Stimulated activated CD8-positive, alpha-beta memory T cell treated with anti-CD3 and anti-CD28 coated beads, Interleukin-12 subunit alpha, Interleukin-12 subunit beta, amount 100 ng/mL, for 24 hours (primary cell): ENCODE data around the gene SUGP2.
"Not testable (repeated sequence)": the region's sequence is repeated elsewhere in the genome, so short reads cannot be mapped to it uniquely, and the experiment has no call there.

Experiments used
- DNase-seq: peaks from one replicate; pipeline ENCODE4 v3.0.0-alpha.2; 2020; ENCODE audit errors: extremely low read depth

The SUGP2 gene

DNA sequence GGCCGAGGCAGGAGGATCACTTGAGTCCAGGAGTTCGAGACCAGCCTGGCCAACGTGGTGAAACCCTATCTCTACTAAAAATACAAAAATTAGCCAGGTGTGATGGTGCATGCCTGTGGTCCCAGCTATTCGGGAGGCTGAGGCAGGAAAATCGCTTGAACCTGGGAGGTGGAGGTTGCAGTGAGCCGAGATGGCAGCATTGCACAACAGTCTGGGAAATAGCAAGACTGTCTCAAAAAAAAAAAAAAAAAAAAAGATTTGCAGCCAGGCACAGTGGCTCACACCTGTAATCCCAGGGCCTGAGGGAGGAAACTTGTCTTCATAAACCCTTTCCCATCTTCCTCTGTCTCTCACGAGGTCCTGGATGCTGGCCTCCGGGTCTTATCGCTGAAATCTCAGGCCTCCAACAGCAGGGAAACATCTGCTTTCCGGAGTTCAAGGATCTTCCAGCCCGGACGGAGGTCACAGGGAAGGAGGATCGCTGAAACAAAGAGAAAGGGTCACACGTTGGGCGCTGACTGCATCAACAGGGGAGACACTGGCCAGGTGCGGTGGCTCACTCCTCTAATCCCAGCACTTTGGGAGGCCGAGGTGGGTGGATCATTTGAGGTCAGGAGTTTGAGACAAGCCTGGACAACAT is 80.8 kb downstream of the SUGP2 start:
- DNase-seq: not testable (repeated sequence)

DNA sequence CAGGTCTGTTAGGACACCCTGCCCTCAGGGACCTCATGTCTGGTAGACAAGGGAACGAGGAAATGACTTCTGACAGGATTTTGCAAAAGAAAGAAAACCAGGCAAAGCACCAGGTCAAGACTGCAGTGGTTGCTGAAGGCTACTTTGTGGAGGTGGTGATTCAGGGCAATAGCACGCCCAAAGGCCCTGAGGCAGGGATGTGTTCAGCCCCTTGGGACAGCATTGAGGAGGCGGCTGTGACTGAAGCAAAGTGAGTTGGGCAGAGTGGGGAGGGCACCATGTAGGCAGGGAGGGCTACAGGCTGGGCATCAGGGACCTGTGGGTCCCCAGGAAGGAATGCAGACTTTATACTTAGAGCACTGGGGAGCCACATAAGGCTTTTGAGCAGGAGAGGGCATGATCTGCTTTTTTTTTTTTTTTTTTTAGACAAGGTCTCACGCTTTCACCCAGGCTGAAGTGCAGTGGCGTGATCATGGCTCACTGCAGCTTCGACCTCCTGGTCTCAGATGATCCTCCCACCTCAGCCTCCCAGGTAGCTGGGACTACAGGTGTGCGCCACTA is 81.5 kb downstream of the SUGP2 start:
- DNase-seq: no peak

DNA sequence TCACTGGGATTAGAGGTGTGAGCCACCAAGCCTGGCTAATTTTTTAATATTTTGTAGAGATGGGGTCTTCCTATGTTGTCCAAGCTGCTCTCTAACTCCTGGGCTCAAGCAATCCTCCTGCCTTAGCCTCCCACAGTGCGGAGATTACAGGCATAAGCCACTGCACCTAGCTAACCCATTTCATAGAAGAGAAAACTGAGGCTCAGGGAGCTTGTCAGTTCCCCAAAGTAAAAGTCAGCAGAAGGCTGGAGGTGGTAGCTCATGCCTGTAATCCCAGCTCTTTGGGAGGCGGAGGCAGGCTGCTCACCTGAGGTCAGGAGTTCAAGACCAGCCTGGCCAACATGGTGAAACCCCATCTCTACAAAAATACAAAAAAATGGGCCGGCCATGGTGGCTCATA is 83.5 kb downstream of the SUGP2 start:
- no peak for DNase-seq

DNA sequence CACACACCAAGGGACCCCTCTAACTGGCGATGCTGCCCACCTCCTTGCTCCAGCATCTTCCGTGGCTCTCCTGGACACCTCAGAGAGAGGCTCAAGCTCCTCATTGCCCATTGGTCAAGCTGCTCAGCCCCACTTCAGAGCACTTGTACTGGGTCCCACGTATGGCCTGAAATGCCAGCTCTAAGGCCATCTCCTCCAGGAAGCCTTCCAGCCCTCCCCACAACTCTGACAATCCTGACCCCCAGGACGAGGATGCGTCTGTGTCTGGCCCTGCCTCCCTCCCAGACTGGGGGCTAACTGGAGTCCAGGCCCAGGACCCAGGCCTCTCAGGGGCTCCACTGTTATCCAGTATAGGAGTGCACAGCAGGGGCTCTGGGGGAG is 84.4 kb downstream of the SUGP2 start:
- no peak for DNase-seq

DNA sequence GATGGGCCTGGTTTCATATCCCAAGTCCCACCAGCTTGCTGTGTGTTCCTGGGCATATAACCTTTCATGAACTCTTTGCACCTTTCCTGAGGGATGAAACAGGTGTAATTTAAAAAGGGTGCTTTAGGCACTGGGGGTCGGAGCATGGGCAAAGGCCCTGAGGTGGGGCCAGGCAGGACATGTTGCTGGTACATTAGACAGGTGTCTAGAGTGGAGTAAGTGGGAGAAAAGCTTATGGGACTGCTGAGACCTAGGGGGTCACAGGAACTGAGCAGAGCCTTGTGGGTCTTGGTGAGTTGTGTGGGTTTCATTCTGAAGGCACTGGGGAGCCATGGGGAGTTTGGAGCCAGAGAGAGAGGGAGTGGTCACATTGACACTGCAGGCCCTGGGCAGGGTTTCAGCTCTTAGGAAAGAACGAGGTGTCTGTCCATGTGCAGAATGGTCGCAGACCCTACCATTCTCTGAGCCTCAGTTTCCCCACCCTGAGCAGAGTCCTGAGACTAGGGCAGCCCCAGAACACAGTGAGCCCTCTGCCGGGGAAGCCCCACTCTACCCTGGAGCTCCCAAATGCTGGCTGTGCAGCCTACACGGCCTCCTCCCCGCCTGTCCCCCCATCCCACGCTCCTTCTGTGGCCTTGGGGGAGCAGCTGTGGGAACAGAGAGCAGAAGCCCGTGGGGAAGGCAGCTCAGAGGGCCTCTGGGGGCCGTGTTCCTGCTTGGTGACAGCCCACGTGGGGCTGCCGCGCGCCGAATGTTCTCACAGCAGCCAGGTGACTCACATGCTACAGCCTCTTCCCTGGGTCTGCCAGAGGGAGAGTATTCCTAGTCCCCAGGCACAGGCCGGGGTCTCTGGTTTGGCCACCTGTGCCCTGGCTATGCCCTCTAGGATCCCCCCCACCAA is 85.0 kb downstream of the SUGP2 start:
- no peak for DNase-seq

DNA sequence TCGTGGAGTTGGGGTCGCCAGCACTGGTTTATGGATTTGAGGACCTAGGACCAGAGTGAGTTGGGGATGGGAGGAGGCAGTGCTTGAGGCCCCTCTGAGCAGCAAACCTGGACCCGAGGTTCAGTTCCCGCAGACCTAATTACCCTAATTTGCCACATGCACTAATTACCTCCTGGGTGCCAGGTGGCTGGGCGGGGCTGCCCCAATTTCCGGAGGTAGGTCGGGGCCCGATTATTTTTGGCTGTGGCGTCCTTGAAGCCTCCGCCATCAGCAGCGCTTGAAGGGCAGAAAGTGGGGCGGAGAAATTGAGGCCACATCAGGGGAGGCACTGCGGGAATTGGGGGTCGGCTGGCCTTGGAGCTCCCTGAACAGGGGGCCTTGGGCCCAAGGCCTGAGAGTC is 86.4 kb downstream of the SUGP2 start:
- DNase-seq: no peak

DNA sequence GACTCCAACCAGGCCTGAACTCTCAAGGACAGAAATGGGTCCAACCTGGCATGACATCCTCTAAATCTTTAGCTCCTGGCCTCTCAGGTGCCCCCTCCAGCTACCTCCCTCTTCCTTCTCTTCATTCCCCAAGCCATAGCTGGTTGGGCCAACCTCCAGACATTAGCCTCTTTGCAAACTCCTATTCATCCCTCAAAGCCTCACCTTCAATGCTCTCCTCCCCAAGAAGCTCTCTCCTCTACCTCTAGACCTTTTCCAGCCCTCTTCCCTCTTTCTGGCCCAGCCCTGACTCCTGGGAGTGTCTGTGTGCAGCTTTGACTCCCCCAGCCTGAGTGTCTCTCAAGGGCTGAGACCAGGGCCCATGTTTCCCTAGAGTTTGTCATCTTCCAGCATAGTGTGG is 87.0 kb downstream of the SUGP2 start:
- DNase-seq: no peak

DNA sequence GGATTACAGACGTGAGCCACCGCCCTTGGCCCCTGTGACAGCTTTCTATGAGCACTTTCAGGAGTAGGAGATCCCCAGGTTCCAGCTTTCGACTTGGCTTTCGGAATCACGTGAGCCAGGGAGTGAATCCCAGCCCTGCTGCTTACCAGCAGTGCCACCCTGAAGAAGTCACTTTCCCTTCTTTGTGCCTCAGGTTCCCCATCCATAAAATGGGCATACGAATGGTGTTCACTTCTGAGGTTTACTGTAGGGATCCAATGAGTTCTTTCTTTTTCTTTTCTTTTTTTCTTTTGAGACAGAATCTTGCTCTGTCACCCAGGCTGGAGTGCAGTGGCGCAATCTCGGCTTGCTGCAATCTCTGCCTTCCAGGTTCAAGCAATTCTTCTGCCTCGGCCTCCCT is 88.0 kb downstream of the SUGP2 start:
- no peak for DNase-seq

DNA sequence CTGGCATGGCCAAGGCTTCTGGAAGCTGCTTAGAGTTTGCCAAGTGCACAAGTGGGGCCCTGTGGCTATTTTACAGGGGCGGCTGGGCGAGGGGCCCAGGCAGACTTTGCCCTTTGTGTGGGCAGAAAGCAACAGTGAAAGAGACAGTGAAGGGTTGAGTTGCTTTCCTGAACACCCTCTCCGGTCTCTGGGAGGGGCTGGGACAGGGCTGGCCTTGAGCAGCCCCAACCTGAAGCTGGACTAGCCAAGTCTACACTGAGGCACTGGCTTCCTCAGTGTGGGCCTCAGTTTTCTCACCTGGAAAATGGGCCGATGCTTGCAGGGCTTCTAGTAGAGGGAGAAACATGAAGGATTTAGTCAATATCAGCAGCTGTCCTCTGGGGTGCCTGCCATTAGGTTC is 89.9 kb downstream of the SUGP2 start:
- no peak for DNase-seq

DNA sequence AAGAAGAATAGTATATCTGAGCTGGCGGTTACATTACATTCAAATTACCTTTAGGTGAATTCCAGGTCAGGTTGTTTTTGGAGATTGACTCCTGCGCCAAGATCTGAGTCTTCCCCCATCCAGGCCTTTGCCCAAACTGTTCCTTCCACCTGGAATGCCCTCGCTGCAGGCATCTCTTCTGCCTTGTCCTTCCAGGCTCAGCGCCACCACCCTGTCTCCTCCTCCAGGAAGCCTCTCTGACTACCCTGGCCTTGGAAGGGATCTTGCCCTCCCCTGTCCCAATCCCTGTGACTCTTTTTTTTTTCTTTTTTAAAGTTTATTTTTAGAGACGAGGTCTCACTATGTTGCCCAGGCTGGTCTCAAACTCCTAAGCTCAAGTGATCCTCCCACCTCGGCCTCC is 90.6 kb downstream of the SUGP2 start:
- DNase-seq: no peak

DNA sequence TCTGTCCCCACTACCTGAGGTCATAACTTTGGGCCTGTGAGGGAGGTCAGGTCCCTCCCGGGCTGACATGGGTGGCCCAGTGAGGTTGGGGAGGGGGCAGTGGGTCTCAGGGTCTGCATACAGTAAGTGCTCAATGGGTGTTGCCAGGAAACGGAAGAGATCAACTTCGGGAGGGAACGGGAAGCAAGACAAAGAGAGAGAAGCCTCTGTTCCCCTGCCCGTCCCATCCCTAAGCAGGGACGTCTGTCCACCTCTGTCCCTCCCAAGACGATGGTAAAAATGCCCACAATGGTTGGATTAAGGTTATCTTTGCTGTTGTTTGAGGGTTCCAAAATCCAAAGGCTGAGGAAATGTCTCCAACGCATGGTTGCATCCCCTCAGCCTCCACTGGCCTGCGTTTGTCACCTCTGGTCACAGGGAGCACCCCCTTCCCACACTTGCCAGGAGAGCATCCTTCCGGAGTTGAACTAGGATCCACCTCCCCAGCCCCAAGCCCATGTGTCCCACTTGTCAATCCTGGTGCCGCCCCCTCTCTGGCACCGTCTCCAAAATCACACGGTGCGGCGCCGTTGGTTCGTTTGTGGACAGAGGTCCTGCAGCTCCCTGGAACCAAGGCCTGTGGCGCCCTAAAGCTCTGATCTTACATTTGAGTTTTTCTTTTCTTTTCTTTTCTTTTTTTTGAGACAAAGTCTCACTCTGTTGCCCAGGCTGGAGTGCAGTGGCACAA is 91.5 kb downstream of the SUGP2 start:
- no peak for DNase-seq
